ENCODE data around the gene IQGAP2. TPM values are rescaled to one million over a fixed set of nuclear protein-coding genes. Genes with fewer than 3 reads are reported as not detected.

The IQGAP2 gene
- total and polyA plus RNA-seq, 2 donors (not counting 1 experiment from before 2014, with no cell fraction given), result 8.1 to 15.0 TPM

- Mint-ChIP-seq H3K4me1 (no peaks in the 10 kb centered on the region), H3K9me3 (ENCODE audit: insufficient read depth) (no peaks in the 10 kb centered on the region), H3K27me3 (no peaks in the 10 kb centered on the region), H3K27ac (no peak overlapping the region), H3K4me3 (no peak overlapping the region)
- Histone ChIP-seq H3K9ac (ENCODE audit: low read length) (no peak overlapping the region), H3K9me3 (ENCODE audit: control extremely low read depth in 1 of 3, control insufficient read depth in 2 of 3, insufficient read depth in 1 of 3, low read length in 2 of 3) (no peaks in the 10 kb centered on the region), H4K20me1 (ENCODE audit: control insufficient read depth, insufficient read depth, low read length, poor library complexity, severe bottlenecking) (no peaks in the 10 kb centered on the region), H3K4me3 (ENCODE audit: control extremely low read depth in 1 of 5, extremely low read depth in 1 of 5, insufficient read depth in 1 of 5, low read depth in 2 of 5, low read length in 4 of 5) (no peak overlapping the region), H3K36me3 (replicated peaks in 1 of 2; ENCODE audit: control extremely low read depth in 1 of 2, control insufficient read depth in 1 of 2, extremely low read depth in 1 of 2, insufficient read depth in 2 of 2, low read length in 1 of 2) (peaks cover 0 to 2% of the 10 kb centered on the region in 2 experiments), H2AFZ (ENCODE audit: insufficient read depth, low read depth, low read length, poor library complexity, severe bottlenecking) (no peak overlapping the region), H3K27ac (ENCODE audit: low read length in 2 of 2) (no peak overlapping the region), H3K79me2 (ENCODE audit: control insufficient read depth, insufficient read depth, low read length) (no peaks in the 10 kb centered on the region), H3K4me2 (replicated peaks; ENCODE audit: low read depth, low read length, poor library complexity, severe bottlenecking) (no peak overlapping the region), H3K4me1 (ENCODE audit: control insufficient read depth in 2 of 2, insufficient read depth in 2 of 2, low read length in 2 of 2) (no peaks in the 10 kb centered on the region), H3K27me3 (replicated peaks in 1 of 4; ENCODE audit: control extremely low read depth in 1 of 4, control insufficient read depth in 3 of 4, insufficient read depth in 4 of 4, low read length in 3 of 4) (no peaks in the 10 kb centered on the region)
- intact Hi-C loops (cut with micrococcal nuclease), result no loop called here
- WGBS (ENCODE audit: insufficient coverage), result 80% methylated on average over 1 of the region's 3 CpGs
- no peak for TF ChIP-seq CTCF (IDR thresholded peaks at IDR 0.05)
- no peak for TF ChIP-seq EZH2 (IDR thresholded peaks at IDR 0.05; ENCODE audit: borderline replicate concordance, insufficient read depth, low read depth, low read length, poor library complexity, severe bottlenecking)
- CTCF ChIA-PET, result no interaction called here
- POLR2A ChIA-PET, result no interaction called here
- ATAC-seq (ENCODE audit: low read depth), result no peak
- no peak for DNase-seq
Measured at GRCh38 chr5:76670508-76670907, 267.4 kb downstream of the IQGAP2 start.

GRCh38 chr5:76672242-76672641 is 269.2 kb downstream of the IQGAP2 start:
- H3K4me1 ChIP-seq (ENCODE audit: control insufficient read depth in 2 of 2, insufficient read depth in 2 of 2, low read length in 2 of 2), result no peaks in the 10 kb centered on the region
- H3K4me3 ChIP-seq (ENCODE audit: control extremely low read depth in 1 of 5, extremely low read depth in 1 of 5, insufficient read depth in 1 of 5, low read depth in 2 of 5, low read length in 4 of 5), result no peak overlapping the region
- H3K36me3 ChIP-seq (replicated peaks in 1 of 2; ENCODE audit: control extremely low read depth in 1 of 2, control insufficient read depth in 1 of 2, extremely low read depth in 1 of 2, insufficient read depth in 2 of 2, low read length in 1 of 2), result peaks cover 3 to 5% of the 10 kb centered on the region in 2 experiments
- H3K27me3 ChIP-seq (replicated peaks in 1 of 4; ENCODE audit: control extremely low read depth in 1 of 4, control insufficient read depth in 3 of 4, insufficient read depth in 4 of 4, low read length in 3 of 4), result no peaks in the 10 kb centered on the region
- H3K9ac ChIP-seq (ENCODE audit: low read length), result no peak overlapping the region
- ATAC-seq (ENCODE audit: low read depth) (no peak), DNase-seq (no peak)
- H3K79me2 ChIP-seq (ENCODE audit: control insufficient read depth, insufficient read depth, low read length), result no peaks in the 10 kb centered on the region
- Mint-ChIP-seq H3K9me3 (ENCODE audit: insufficient read depth) (no peaks in the 10 kb centered on the region), H3K4me1 (no peaks in the 10 kb centered on the region), H3K27ac (no peak overlapping the region), H3K27me3 (no peaks in the 10 kb centered on the region), H3K4me3 (no peak overlapping the region)
- ChIA-PET POLR2A (no interaction called here), CTCF (no interaction called here)
- no peak for TF ChIP-seq EZH2 (IDR thresholded peaks at IDR 0.05; ENCODE audit: borderline replicate concordance, insufficient read depth, low read depth, low read length, poor library complexity, severe bottlenecking)
- TF ChIP-seq CTCF (IDR thresholded peaks at IDR 0.05), result no peak
- intact Hi-C loops (cut with micrococcal nuclease), result no loop called here
- H4K20me1 ChIP-seq (ENCODE audit: control insufficient read depth, insufficient read depth, low read length, poor library complexity, severe bottlenecking), result no peaks in the 10 kb centered on the region
- H3K4me2 ChIP-seq (replicated peaks; ENCODE audit: low read depth, low read length, poor library complexity, severe bottlenecking), result no peak overlapping the region
- no peaks in the 10 kb centered on the region for H3K9me3 ChIP-seq (ENCODE audit: control extremely low read depth in 1 of 3, control insufficient read depth in 2 of 3, insufficient read depth in 1 of 3, low read length in 2 of 3)
- H2AFZ ChIP-seq (ENCODE audit: insufficient read depth, low read depth, low read length, poor library complexity, severe bottlenecking), result no peak overlapping the region
- H3K27ac ChIP-seq (ENCODE audit: low read length in 2 of 2), result no peak overlapping the region
- 100% methylated on average over 1 of the region's 2 CpGs for WGBS (ENCODE audit: insufficient coverage)
